CD4-positive, alpha-beta T cell treated with Interleukin-17A for 4 hours (primary cell): ENCODE measurements around the gene VDR.
"Not testable (repeated sequence)": the region's sequence is repeated elsewhere in the genome, so short reads cannot be mapped to it uniquely, and the experiment has no call there.

ENCODE experiments used
- DNase-seq: peaks from one replicate; pipeline ENCODE4 v3.0.0-alpha.2; 2020; ENCODE audit warnings: mixed read lengths

The VDR gene

DNA sequence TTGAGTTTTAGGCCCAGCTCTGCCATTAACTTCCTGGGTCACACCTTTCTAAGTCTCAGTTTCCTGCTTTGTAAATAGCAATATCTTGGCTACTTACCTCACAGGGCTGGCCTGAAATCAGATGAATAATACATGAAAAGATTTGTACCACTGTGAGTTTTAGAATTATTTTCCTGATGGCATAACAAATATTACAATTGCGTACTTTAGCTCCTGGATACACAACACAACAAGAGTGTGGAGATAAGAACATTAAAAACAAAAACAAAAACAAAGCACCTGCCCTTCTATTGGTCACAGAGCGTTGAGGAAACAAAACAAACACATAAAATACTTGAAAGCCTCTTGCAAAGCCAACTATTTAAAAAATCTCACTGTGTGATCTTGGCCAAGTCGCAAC is 80.2 kb downstream of the VDR start:
- no peak for DNase-seq

GRCh38 chr12:47824198-47824597 is 80.6 kb downstream of the VDR start:
- peak; percentile 77 for DNase-seq

GRCh38 chr12:47823422-47824086 is 81.2 kb downstream of the VDR start:
- DNase-seq, result no peak

DNA sequence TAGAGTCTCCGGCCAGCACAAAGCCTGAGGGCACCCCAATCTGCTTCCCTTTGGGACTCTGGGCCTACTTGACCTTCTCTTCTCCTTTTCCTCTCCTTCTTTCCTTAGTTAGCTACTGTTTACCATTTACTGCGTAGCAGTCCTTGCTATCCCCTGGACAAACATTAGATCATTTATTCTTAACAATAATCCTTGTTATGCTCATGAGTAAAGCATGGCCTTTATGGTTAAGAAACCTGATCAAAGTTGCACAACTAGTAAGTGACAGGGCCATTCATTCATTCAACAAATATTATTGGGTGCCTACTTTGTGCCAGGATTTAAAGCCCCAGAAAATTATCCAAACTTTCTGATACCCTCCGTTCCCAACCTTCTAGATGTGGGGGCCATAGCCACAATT is 81.9 kb downstream of the VDR start:
- no peak for DNase-seq

GRCh38 chr12:47822401-47822800 is 82.4 kb downstream of the VDR start:
- DNase-seq, result no peak

GRCh38 chr12:47821346-47821706 is 83.5 kb downstream of the VDR start:
- no peak for DNase-seq

DNA sequence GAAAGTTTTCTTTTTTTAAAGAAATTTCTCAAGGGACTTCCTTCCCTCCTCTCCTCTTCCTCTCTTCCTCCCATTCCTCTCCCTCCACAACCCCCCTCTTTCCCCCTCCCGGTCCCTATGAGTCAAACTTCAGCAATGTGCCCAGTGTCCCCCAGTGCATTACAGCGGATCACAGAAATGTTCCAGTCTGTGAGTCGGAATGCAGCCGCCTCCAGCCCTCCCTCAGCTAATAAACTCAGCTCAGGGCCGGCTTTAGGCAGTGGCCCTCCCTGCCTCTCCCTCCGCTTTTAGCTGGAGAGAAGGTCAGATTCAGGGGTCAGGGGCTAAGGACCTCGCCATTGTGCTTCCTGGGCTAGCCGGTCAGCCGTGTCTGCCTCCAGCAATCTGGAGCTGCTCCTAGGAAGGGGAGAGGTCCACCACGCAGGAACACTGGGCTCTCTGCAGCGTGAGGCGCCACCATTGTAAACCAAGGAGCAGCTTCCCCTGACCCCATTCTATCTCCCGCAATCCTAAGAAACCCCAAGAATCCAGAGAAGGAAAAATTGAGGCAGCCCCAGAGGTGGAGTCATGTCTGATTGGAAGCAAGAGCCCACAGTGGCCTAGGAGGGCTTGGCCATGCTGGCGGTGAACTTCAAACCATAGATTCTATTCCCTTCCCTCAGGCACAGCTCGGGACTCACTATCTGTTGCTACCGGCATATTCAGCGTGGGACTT is 84.0 kb downstream of the VDR start:
- no peak for DNase-seq

DNA sequence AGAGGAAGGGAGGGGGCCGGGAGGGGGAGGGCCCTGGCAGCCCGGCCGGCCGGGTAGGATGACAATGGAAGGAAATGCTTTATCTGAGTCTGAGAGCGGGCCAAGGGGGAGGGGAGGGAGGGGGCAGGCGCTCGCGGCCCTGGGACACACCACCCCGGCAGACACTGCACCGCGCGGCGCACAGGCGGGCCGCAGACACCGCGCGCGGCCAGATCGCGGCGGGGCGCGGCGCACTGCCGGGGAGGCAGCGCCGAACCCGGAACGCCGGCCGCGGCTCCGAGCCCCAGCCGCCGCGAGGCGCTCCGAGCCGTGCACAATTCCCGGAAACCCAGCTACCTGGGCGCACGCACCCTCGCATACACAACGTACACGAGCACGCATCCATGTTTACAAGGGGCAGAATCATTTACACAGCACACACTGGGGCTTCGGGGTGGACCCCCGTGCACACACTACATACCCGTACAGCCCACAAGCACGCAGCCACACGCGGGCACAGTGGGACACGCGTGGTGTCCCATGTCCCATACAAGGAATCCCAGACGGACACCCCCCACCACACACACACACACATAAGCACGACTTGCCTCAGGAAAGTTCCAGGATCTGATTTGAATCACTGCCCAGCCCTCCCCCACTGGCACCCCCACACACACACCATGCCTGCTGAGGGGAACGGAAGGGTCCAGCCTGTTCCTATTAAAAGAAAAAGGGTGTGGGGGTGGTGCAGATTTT is 84.7 kb downstream of the VDR start, which contains the start of gene HDAC7:
TSS of gene HDAC7 (minus strand) at position 8 of the 735 bp plus-strand sequence. CDS start 118 bp downstream, outside the sequence.
- DNase-seq, result peak; percentile 89

- DNase-seq, result peak; percentile 62
Measured at GRCh38 chr12:47819138-47819895, 85.5 kb downstream of the VDR start.

- DNase-seq, result peak; percentile 58
Measured at GRCh38 chr12:47818467-47819137, 86.2 kb downstream of the VDR start.

- DNase-seq, result no peak
Measured at GRCh38 chr12:47818007-47818376, 86.8 kb downstream of the VDR start.

DNA sequence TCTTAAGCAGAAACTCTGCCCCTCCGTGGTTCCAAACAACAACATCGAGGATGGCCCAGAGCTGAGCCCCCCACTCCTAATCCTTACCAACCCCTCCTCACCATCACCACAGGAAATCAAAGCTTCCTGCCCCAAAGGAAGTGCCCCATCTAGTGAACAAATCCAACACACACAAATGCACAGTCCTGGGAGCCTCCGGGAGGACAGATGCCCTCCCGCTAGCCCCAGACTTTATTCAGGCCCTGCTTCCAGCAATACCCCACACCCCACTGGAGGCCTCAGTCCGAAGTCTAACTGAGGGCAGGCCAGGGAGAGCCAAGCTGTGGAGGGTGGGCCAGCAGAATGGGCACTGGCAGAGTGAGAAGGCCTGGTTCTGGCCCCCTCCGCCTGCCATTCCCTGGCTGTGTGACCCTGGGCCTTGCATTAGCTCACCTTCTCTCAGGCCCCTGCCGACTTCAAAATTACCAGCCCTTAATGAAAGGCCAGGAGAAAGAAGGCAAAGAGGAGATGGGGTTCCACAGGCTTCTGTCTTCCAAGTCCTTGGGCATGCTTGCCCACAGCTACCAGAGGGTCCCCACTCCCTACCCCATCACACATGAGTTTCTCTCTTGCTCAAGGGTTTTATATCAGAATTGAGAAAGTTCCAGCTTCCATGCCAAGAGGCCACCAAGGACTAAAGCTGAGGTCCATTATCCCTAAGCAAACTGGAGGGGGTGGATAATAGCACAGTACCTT is 87.4 kb downstream of the VDR start:
- peak; percentile 37 for DNase-seq

DNA sequence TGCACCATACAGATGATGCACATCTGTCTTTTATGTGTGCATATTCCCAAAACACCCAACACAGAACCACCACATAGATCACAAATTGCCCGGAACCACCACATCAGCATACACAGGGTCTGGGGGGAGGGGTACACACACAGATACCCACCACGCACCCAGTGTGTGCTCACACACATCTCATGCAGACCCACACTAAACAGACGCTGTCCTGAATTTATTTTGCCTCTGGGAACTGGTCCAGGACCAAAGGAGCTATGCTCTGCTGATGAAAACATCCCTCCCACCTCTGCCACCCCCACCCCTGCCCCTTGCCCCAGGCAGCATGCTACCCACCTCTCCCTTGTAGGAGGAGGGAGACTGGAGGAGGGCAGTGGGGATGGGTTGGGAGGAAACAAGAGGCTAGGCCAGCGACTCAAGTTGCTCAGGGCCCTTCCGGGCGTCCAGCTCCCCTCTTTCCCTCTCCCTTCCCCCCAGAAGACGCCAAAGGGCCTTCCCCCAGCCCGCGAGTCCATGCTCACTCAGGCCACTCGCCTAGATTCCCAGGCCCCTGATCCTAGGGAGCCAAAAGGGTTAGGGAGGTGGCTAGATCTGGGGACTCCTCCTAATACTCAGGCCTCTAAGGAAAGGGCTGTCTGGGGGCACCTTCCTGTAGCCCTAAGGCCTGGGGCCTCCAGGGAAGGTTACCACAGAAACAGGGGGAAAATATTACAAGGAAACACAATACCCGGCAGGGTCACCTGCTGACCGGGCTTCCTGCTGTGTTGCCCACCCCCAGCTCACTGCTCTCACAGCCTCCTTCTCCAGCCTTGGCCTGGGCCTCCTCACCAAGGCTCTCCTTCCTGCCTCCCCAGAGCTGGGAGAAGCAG is 88.2 kb downstream of the VDR start:
- no peak for DNase-seq

DNA sequence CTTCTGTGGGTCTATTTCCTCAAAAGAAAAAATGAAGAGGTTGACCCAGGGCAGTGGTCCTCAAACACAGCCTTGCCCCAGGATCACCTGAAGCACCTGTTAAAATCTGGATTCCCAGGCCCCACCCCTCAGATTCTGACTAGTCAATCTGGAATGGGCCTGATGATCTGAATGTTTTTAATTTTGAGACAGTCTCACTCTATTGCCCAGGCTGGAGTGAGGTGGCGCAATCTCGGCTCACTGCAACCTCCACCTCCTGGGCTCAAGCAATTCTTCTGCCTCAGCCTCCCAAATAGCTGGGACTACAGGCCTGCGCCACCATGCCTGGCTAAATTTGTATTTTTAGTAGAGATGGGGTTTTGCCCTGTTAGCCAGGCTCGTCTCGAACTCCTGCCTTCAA is 89.3 kb downstream of the VDR start:
- DNase-seq, result not testable (repeated sequence)

- no peak for DNase-seq
Measured at GRCh38 chr12:47814539-47815170, 90.1 kb downstream of the VDR start.

DNA sequence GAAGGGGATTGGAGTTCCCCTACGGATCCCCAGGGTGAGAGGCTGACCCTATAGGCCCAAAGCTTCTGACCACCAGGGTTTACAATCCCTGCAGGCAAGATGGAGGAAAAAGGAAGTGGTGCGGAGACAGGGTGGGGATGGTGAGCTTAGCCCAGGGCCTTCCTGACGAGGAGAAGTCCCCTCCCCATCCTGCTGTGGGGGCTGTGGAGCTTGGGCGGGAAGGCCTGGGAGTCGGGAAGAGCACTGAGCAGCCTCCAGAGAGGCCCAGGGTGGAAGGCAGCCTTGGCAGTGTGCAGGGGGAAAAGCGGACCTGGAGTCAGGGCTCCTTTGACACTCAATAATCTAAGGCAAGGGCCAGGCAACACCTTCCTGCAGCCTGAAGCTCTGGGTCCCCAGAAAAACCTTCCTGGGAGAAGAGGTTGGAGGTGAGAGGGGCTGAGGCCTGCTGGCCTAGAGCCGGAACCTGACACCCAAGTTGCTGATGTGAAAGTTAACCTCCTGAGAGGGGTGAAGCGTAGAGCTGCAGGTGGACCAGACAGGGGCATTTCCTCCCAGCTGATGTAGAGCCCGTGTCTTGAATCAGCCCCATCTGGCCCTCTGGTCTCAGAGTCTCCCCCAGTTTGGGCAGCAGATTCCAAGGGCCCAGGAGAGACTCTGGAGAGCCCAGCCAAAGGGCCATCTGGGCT is 91.1 kb downstream of the VDR start:
- peak; percentile 34 for DNase-seq

DNA sequence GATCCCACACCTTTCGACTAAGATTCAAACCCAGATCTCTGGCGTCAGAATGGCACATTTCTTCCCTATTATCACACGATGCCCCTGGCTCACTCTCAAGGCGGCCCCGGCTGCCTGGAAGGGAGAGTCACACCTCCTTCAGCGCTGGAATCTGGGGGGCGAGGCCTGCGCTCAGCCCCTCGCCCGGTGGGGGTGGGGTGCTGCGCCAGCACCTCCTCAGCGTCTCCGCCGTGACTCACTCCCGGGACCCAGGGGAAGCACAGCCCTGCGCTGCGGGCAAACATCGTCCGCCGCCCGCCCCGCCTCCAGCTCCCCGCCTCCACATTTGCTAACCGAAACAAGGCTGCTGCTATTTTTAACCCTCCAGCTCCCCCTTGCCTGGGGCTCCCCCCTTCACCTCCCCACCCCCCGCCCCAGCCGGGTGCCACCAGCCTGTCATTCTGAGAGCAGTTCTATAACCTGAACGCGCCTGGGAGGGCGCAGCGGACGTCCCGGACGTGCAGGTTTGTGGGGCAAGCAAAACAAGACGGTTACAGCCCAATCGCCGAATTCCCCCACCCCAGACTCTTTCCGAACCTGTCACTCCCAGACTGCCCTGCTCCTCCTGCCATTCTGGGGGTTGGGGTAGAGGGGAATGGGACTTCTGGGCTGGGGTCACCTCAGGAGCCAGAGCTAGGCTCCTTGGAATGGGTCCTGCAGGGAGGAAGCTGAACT is 91.8 kb downstream of the VDR start:
- DNase-seq, result peak; percentile 96

- DNase-seq, result no peak
Measured at GRCh38 chr12:47811581-47812484, 93.0 kb downstream of the VDR start.
